ENCODE measurements around the gene MTPN. TPM values are rescaled to one million over a fixed set of nuclear protein-coding genes. Genes with fewer than 3 reads are reported as not detected.

MTPN gene
- total RNA-seq, 1 donor from 2014 or later: 117 TPM

GRCh38 chr7:136002802-136003201 lies 25.6 kb upstream of the MTPN start:
- no peak for DNase-seq (ENCODE audit: low spot score)
- no peaks in the 10 kb centered on the region for H3K4me1 Mint-ChIP-seq (ENCODE audit: low read depth)
- no peaks in the 10 kb centered on the region for H3K36me3 Mint-ChIP-seq (ENCODE audit: low read depth)
- intact Hi-C loops (cut with micrococcal nuclease): no loop called here
- no peak overlapping the region for H3K4me3 Mint-ChIP-seq
- peaks cover 2% of the 10 kb centered on the region for H3K27me3 Mint-ChIP-seq (ENCODE audit: insufficient read depth)
- no peak overlapping the region for H3K27ac Mint-ChIP-seq
- H3K9me3 Mint-ChIP-seq: peaks cover 8% of the 10 kb centered on the region

DNA sequence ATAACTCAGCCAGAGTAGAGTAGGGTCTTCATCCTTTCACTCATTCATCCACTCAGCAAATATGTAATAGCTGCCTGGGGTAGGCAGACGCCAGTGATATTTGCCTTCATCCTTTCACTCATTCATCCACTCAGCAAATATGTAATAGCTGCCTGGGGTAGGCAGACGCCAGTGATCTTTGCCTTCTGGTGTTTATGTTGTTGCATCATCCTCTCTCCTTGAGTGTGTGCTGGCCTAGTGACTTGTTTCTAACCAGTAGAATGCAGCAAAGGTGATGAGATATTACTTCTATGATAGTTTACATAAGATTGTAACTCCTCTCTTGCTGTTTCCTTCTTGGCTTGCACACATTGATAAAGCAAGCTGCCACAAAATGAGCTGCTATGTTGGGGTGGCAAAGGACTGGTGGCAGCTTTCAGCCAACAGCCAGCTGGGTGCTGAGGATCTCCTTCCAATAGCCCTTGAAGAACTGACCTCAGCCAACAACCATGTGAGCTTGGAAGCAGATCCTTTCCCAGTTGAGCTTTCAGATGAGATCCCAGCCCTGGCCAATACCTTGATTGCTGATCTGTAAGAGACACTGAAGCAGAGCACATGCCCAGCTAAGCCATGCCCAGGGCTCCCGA lies 23.2 kb upstream of the MTPN start:
- Mint-ChIP-seq H3K9me3 (peaks cover 5% of the 10 kb centered on the region), H3K4me1 (ENCODE audit: low read depth) (no peaks in the 10 kb centered on the region), H3K27ac (no peak overlapping the region), H3K27me3 (ENCODE audit: insufficient read depth) (peaks cover 2% of the 10 kb centered on the region), H3K4me3 (no peak overlapping the region), H3K36me3 (ENCODE audit: low read depth) (no peaks in the 10 kb centered on the region)
- intact Hi-C loops (cut with micrococcal nuclease): no loop called here
- no peak for DNase-seq (ENCODE audit: low spot score)

- intact Hi-C loops (cut with micrococcal nuclease): no loop called here
- peaks cover 15% of the 10 kb centered on the region for H3K4me1 Mint-ChIP-seq (ENCODE audit: low read depth)
- no peak overlapping the region for H3K4me3 Mint-ChIP-seq
- no peaks in the 10 kb centered on the region for H3K36me3 Mint-ChIP-seq (ENCODE audit: low read depth)
- H3K27me3 Mint-ChIP-seq (ENCODE audit: insufficient read depth): peaks cover 2% of the 10 kb centered on the region
- DNase-seq (ENCODE audit: low spot score): no peak
- H3K27ac Mint-ChIP-seq: no peak overlapping the region
- peaks cover 5% of the 10 kb centered on the region for H3K9me3 Mint-ChIP-seq
These were observed 20.9 kb upstream of the MTPN start for GRCh38 chr7:135998081-135998480.

GRCh38 chr7:135995748-135996147 lies 18.6 kb upstream of the MTPN start:
- intact Hi-C loops (cut with micrococcal nuclease): loop anchor here (1.0 to 2.0 kb wide), 2 partner anchors 9 to 15 kb away; no protein-coding TSS in a partner anchor
- peaks cover 4% of the 10 kb centered on the region for H3K36me3 Mint-ChIP-seq (ENCODE audit: low read depth)
- H3K9me3 Mint-ChIP-seq: peaks cover 5% of the 10 kb centered on the region
- no peak overlapping the region for H3K4me3 Mint-ChIP-seq
- H3K27me3 Mint-ChIP-seq (ENCODE audit: insufficient read depth): no peaks in the 10 kb centered on the region
- no peak for DNase-seq (ENCODE audit: low spot score)
- peaks cover 28% of the 10 kb centered on the region for H3K4me1 Mint-ChIP-seq (ENCODE audit: low read depth)
- no peak overlapping the region for H3K27ac Mint-ChIP-seq

DNA sequence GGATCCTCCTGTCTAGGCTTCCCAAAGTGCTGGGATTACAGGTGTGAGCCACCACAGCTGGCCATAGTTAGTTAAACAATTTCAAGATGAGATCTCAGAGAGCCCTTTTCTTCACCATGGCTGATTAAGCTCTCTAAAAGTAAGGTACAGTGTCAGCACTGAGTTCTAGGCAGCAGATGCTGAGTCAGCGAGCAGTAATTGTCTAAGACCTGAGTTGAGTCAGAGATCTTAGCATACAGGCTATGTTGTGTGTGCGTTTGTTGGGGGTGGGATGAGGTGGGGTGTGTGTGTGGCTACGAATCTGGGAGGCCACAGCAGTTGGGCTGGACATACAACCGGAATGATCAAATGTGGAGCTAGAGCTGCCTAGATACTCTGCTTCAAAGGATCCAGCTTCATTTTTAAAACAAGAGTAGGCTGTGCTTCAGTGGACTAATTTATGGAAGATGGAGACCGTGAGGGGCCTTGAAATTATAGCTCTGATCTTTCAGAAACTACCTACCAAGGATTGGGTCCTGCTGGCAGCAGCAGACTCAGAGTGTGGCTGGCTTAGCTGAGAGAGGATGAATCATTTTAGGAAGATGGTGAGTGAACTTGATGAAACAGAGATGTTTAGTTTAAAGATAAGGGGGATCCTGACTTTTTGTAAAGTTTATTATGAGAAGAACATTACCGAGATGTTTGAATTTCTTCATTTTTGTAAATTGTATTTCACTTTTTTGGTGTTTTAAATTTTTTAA lies 17.5 kb upstream of the MTPN start:
- H3K4me1 Mint-ChIP-seq (ENCODE audit: low read depth): peaks cover 28% of the 10 kb centered on the region
- H3K27me3 Mint-ChIP-seq (ENCODE audit: insufficient read depth): no peaks in the 10 kb centered on the region
- H3K9me3 Mint-ChIP-seq: no peaks in the 10 kb centered on the region
- H3K36me3 Mint-ChIP-seq (ENCODE audit: low read depth): peaks cover 4% of the 10 kb centered on the region
- H3K27ac Mint-ChIP-seq: no peak overlapping the region
- intact Hi-C loops (cut with micrococcal nuclease): loop anchor here (1.0 to 2.0 kb wide), 2 partner anchors 8 to 14 kb away; no protein-coding TSS in a partner anchor
- DNase-seq (ENCODE audit: low spot score): no peak
- H3K4me3 Mint-ChIP-seq: no peak overlapping the region

DNA sequence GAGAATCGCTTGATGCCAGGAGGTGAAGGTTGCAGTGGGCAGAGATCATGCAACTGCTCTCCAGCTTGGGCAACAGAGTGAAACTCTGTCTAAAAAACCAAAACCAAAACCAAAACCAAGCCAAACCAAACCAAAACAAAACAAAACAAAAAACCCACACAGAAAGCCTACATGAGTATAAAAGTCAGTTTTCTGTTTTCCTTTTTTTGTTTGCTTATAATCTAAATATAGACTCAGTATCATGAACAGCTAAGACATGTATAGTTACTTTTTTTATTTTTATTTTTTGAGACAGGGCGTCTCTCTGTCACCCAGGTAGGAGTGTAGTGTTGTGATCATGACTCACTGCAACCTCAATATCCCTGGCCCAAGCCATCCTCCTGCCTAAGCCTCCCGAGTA lies 16.8 kb upstream of the MTPN start:
- Mint-ChIP-seq H3K36me3 (ENCODE audit: low read depth) (peaks cover 4% of the 10 kb centered on the region), H3K27me3 (ENCODE audit: insufficient read depth) (no peaks in the 10 kb centered on the region), H3K27ac (no peak overlapping the region), H3K9me3 (no peaks in the 10 kb centered on the region), H3K4me1 (ENCODE audit: low read depth) (peaks cover 28% of the 10 kb centered on the region), H3K4me3 (no peak overlapping the region)
- no peak for DNase-seq (ENCODE audit: low spot score)
- intact Hi-C loops (cut with micrococcal nuclease): loop anchor here (2.0 kb wide), 1 partner anchor 13 kb away; no protein-coding TSS in a partner anchor

DNA sequence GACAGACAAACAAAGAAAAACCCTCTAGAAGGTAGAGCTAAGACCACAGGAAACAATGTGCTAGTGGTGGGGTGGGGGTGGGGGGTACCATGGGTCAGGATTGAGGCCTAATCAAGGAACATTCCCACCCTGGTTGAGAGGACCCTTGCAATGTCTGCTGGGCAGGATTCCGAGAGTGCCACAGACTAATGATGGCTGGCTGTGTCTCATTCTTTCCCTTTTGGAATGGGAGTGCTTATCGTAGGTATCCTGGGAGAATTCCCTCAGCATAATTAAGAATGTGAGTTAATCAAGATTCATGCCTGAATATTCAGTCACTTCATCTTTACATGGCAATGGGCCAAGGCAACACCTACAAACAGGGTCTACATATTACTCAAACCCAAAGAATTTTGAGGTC lies 14.7 kb upstream of the MTPN start:
- intact Hi-C loops (cut with micrococcal nuclease): no loop called here
- H3K27me3 Mint-ChIP-seq (ENCODE audit: insufficient read depth): no peaks in the 10 kb centered on the region
- H3K36me3 Mint-ChIP-seq (ENCODE audit: low read depth): peaks cover 4% of the 10 kb centered on the region
- no peak overlapping the region for H3K4me3 Mint-ChIP-seq
- H3K27ac Mint-ChIP-seq: no peak overlapping the region
- H3K4me1 Mint-ChIP-seq (ENCODE audit: low read depth): peaks cover 28% of the 10 kb centered on the region
- DNase-seq (ENCODE audit: low spot score): no peak
- no peaks in the 10 kb centered on the region for H3K9me3 Mint-ChIP-seq

DNA sequence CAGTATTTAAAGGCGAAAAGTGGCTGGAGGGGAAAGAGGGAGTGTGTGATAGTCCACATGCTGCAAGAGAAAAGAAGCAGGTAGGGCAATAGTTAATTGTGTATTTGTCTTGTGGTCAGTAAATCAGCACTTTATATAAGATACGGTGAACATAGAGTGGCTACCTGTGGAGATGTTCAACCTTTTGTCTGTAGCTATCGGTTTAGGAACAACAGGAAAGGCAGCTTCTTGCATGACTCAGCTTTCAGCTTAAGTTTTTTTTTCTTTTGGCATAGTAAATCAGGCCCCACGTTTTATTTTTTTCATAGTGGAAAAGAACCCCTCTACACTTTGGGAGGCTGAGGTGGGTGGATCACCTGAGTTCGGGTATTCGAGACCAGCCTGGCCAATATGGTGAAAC lies 14.2 kb upstream of the MTPN start:
- no peak overlapping the region for H3K27ac Mint-ChIP-seq
- no peak for DNase-seq (ENCODE audit: low spot score)
- no peak overlapping the region for H3K4me3 Mint-ChIP-seq
- peaks cover 28% of the 10 kb centered on the region for H3K4me1 Mint-ChIP-seq (ENCODE audit: low read depth)
- H3K36me3 Mint-ChIP-seq (ENCODE audit: low read depth): peaks cover 4% of the 10 kb centered on the region
- no peaks in the 10 kb centered on the region for H3K9me3 Mint-ChIP-seq
- intact Hi-C loops (cut with micrococcal nuclease): no loop called here
- no peaks in the 10 kb centered on the region for H3K27me3 Mint-ChIP-seq (ENCODE audit: insufficient read depth)

DNA sequence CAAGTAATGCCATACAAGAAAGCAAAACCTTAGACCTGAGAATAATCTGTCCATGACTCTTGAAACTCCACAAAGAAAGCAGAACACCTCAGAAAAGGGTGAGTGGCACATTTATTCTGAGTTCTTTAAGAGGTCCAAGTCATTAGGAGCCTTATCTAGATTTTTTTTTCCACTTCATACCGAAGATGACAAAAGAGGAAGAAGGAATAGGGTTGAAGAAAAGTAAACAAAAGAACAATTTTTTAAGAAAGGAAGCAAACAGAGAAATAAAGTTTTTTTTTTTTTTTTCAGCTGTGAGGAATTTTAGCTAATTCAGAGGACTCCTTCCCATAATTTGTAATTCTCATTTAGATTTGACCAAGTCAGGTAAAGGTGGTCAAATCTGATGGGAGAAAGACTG lies 13.1 kb upstream of the MTPN start:
- intact Hi-C loops (cut with micrococcal nuclease): no loop called here

DNA sequence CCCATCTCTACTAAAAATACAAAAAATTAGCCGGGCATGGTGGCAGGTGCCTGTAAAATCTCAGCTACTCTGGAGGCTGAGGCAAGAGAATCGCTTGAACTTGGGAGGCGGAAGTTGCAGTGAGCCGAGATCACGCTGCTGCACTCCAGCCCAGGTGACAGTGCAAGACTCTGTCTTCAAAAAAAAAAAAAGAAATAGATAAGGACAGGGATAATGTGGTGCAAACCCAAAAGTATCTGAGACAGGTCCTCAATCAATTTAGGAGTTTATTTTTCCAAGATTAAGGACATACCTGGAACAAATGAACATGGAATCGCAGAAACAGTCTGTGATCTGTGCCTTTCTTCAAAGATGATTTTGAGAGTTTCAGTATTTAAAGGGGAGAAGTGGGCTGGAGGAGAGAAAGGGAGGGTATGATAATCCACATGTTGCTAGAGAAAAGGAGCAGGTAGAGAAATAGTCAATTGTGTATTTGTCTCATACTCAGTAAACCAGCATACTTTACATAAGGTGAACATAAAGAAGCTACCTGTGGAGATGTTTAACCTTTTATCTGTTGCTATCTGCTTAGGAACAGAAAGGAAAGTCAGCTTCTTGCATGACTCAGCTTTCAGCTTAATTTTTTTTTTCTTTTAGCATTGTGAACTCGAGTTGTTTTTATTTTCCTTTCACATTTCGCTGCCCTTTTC lies 4.9 kb upstream of the MTPN start:
- Mint-ChIP-seq H3K4me3 (peak overlapping the region; percentile 60), H3K9me3 (no peaks in the 10 kb centered on the region), H3K36me3 (ENCODE audit: low read depth) (no peaks in the 10 kb centered on the region), H3K27ac (peak overlapping the region; percentile 78), H3K27me3 (ENCODE audit: insufficient read depth) (peaks cover 2% of the 10 kb centered on the region), H3K4me1 (ENCODE audit: low read depth) (peaks cover 49% of the 10 kb centered on the region)
- DNase-seq (ENCODE audit: low spot score): no peak
- intact Hi-C loops (cut with micrococcal nuclease): loop anchor here (2.0 to 10.0 kb wide), 5 partner anchors 13 to 1915 kb away; partner anchors contain the start of genes AKR1B1 and WDR91

More for the DNA sequence above, 13.1 kb upstream of the MTPN start:
- H3K27ac Mint-ChIP-seq: no peak overlapping the region
- DNase-seq (ENCODE audit: low spot score): no peak
- H3K9me3 Mint-ChIP-seq: no peaks in the 10 kb centered on the region
- peaks cover 28% of the 10 kb centered on the region for H3K4me1 Mint-ChIP-seq (ENCODE audit: low read depth)
- no peak overlapping the region for H3K4me3 Mint-ChIP-seq
- peaks cover 4% of the 10 kb centered on the region for H3K36me3 Mint-ChIP-seq (ENCODE audit: low read depth)
- H3K27me3 Mint-ChIP-seq (ENCODE audit: insufficient read depth): no peaks in the 10 kb centered on the region

DNA sequence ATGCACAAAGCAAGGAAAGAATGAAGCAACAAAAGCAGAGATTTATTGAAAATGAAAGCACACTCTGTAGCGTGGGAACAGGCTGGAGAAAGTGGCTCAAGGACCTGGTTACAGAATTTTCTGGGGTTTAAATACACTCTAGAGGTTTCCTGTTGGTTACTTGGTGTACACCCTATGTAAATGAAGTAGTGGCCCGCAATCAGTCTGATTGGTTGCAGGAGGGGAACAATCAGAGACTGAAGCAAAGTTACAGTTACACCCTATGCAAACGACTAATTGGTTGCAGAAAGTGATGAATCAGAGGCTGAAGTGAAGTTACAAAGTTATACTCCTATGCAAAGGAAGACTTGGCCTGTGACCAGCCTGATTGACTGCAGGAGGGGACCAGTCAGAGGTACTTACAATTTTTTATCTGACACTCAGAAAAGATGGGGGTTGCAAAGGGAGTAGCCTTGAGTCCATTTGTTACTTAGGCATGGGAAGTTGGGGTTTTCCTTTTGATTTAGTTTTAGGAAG lies 3.6 kb upstream of the MTPN start:
- Mint-ChIP-seq H3K4me1 (ENCODE audit: low read depth) (peaks cover 55% of the 10 kb centered on the region), H3K4me3 (peak overlapping the region; percentile 60)

GRCh38 chr7:135980012-135980551 lies 2.9 kb upstream of the MTPN start:
- Mint-ChIP-seq H3K27ac (peak overlapping the region; percentile 85), H3K4me3 (peak overlapping the region; percentile 60), H3K4me1 (ENCODE audit: low read depth) (peaks cover 59% of the 10 kb centered on the region), H3K36me3 (ENCODE audit: low read depth) (peaks cover 3% of the 10 kb centered on the region), H3K9me3 (no peaks in the 10 kb centered on the region), H3K27me3 (ENCODE audit: insufficient read depth) (peaks cover 2% of the 10 kb centered on the region)
- DNase-seq (ENCODE audit: low spot score): no peak
- intact Hi-C loops (cut with micrococcal nuclease): loop anchor here (1.0 to 10.0 kb wide), 8 partner anchors 15 to 1917 kb away; partner anchors contain the start of genes AKR1B1, CNOT4, NUP205 and WDR91

More for the DNA sequence above, 3.6 kb upstream of the MTPN start:
- peaks cover 2% of the 10 kb centered on the region for H3K27me3 Mint-ChIP-seq (ENCODE audit: insufficient read depth)
- H3K9me3 Mint-ChIP-seq: no peaks in the 10 kb centered on the region
- DNase-seq (ENCODE audit: low spot score): peak; percentile 59
- H3K27ac Mint-ChIP-seq: peak overlapping the region; percentile 85
- H3K36me3 Mint-ChIP-seq (ENCODE audit: low read depth): peaks cover 3% of the 10 kb centered on the region
- intact Hi-C loops (cut with micrococcal nuclease): loop anchor here (1.0 to 10.0 kb wide), 8 partner anchors 14 to 1917 kb away; partner anchors contain the start of genes AKR1B1, CNOT4, NUP205 and WDR91
